ENCODE data around the gene ATP2B2. TPM values are rescaled to one million over a fixed set of nuclear protein-coding genes. Genes with fewer than 3 reads are reported as not detected.
"Not testable (repeated sequence)": the region's sequence is repeated elsewhere in the genome, so short reads cannot be mapped to it uniquely, and the experiment has no call there.

ATP2B2 gene
- total and polyA plus RNA-seq, 2 donors from 2014 or later: 0.19 to 0.22 TPM

DNA sequence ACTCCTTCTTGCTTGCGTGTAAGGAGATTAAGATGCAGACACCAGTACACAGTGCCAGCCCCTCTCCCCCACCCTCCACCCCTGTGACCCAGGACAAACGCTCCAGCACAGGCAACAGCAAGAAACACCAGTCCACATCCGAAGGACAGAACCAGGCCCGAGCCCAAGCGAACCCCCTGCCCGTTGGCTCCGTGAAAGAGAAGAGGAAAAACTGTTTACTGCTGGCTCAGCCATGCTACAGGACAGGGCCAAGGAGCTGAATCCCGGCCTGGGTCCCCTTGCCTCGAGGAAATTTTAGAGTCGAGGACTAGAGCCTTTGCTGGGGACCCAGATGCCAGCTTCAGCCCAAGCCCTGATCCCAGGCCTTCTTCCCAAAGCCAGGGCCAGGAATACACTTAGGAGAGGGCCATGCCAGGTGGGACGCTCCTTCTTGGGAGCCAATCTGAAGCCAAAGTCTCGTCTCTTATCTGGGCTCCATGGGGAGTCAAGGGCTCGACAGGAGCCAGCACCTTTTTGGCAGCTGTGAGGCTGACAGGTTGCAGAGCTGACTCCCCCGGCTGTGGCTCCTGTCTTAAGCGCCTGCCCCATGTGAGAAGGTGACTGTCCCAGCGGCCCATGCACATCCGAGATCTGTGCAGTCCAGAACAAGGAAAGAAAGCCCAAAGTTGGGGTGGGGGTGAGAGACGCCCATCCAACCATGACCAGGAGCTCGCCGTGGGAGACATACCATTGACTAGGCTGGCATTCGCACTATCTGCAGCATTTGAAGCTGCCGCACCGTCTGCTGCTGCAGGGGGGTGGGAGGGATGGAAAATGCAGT, 120.6 kb downstream of the ATP2B2 start:
- Histone ChIP-seq H3K4me1 (ENCODE audit: control insufficient read depth in 2 of 3, insufficient read depth in 2 of 3, low read depth in 1 of 3, low read length in 3 of 3) (no peaks in the 10 kb centered on the region), H3K27ac (ENCODE audit: low read depth in 2 of 2, low read length in 2 of 2) (no peak overlapping the region), H3K9ac (ENCODE audit: low read length in 3 of 3) (no peak overlapping the region), H3K4me3 (ENCODE audit: low read length in 3 of 3) (no peak overlapping the region), H3K36me3 (ENCODE audit: control insufficient read depth in 2 of 3, insufficient read depth in 3 of 3, low read length in 3 of 3) (no peaks in the 10 kb centered on the region), H3K27me3 (ENCODE audit: control insufficient read depth, insufficient read depth, low read length) (no peaks in the 10 kb centered on the region), H3K9me3 (ENCODE audit: control insufficient read depth in 2 of 3, insufficient read depth in 1 of 3, low read length in 3 of 3) (peaks cover 0 to 29% (median 4%) of the 10 kb centered on the region in 3 donors)
- TF ChIP-seq, protein P1, sequence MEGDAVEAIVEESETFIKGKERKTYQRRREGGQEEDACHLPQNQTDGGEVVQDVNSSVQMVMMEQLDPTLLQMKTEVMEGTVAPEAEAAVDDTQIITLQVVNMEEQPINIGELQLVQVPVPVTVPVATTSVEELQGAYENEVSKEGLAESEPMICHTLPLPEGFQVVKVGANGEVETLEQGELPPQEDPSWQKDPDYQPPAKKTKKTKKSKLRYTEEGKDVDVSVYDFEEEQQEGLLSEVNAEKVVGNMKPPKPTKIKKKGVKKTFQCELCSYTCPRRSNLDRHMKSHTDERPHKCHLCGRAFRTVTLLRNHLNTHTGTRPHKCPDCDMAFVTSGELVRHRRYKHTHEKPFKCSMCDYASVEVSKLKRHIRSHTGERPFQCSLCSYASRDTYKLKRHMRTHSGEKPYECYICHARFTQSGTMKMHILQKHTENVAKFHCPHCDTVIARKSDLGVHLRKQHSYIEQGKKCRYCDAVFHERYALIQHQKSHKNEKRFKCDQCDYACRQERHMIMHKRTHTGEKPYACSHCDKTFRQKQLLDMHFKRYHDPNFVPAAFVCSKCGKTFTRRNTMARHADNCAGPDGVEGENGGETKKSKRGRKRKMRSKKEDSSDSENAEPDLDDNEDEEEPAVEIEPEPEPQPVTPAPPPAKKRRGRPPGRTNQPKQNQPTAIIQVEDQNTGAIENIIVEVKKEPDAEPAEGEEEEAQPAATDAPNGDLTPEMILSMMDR (IDR thresholded peaks at IDR 0.05; ENCODE audit: borderline replicate concordance, extremely low read depth, insufficient read depth): no peak
- DNase-seq (peak in 1 of 5 donors; percentile 36), FAIRE-seq (no peak)
- intact Hi-C loops (cut with DNase I): no loop called here

DNA sequence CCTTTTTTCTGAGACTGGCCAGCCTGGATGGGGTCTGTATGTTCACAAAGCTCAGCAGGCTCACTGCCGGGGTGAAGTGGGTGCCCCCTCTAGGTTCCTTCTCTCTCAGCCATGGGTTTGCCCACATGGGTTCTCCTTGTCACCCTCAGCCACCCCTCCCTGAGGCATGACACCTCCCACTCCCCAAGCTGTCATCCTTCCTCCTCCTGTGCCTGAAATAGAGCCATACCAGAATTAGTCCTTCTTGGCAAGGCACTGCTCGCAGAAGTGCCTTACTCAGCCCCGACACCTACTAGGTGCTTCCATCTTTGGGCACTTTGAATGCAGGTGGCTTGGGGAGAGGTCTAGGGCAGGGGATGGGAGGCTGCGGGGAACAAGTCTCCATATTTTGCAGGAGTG, 121.5 kb downstream of the ATP2B2 start:
- H3K36me3 ChIP-seq (ENCODE audit: control insufficient read depth in 2 of 3, insufficient read depth in 3 of 3, low read length in 3 of 3): no peaks in the 10 kb centered on the region
- TF ChIP-seq, protein P1 (IDR thresholded peaks at IDR 0.05; ENCODE audit: borderline replicate concordance, extremely low read depth, insufficient read depth): no peak
- no peaks in the 10 kb centered on the region for H3K27me3 ChIP-seq (ENCODE audit: control insufficient read depth, insufficient read depth, low read length)
- H3K4me1 ChIP-seq (ENCODE audit: control insufficient read depth in 2 of 3, insufficient read depth in 2 of 3, low read depth in 1 of 3, low read length in 3 of 3): no peaks in the 10 kb centered on the region
- H3K4me3 ChIP-seq (ENCODE audit: low read length in 3 of 3): no peak overlapping the region
- intact Hi-C loops (cut with DNase I): no loop called here
- H3K27ac ChIP-seq (ENCODE audit: low read depth in 2 of 2, low read length in 2 of 2): no peak overlapping the region
- no peak for FAIRE-seq
- DNase-seq: no peak
- peaks cover 0 to 24% (median 4%) of the 10 kb centered on the region in 3 donors for H3K9me3 ChIP-seq (ENCODE audit: control insufficient read depth in 2 of 3, insufficient read depth in 1 of 3, low read length in 3 of 3)
- no peak overlapping the region for H3K9ac ChIP-seq (ENCODE audit: low read length in 3 of 3)

DNA sequence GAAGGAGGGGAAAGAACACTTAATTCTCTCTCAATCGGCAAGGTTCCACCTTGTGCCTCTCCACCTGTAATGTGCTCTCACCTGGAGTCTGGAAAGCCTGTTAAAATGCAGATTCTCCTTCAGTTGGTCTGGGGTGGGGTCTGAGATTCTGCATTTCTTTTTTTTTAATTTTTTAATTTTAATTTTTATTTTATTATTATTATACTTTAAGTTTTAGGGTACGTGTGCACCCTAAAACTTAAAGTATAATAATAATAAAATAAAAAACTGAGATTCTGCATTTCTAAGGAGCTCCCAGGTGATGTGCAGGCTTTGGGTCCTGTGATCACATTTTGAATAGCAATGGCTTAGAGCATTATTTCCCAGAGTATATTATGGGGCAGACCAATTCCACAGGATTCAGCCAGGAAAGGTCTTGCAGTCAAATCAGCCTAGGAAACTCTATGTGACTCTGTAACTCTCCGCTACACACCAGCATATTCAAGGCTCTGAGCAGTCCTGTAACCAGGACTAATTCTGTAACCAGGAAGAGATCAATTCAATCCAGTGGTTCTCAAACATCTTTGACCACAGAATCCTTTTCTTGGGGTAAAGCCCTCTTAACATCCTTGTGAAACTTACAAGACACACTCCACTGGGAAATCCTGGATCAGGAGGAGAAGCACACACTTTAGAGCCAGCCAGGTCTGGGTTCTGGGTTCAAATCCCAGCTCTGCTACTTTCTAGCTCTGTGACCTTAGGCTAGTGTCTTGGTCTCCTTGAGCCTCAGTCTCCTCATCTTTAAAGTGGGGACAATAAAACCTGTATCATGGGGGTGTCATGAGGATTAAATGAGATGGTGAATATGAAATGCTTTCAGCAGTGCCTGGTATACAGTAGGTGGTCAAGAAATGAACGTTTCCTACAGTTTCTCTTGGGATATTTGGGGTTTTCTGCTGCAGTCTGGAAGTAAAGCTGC, 122.2 kb downstream of the ATP2B2 start:
- FAIRE-seq (no peak), DNase-seq (no peak)
- TF ChIP-seq, protein P1 (IDR thresholded peaks at IDR 0.05; ENCODE audit: borderline replicate concordance, extremely low read depth, insufficient read depth): no peak
- Histone ChIP-seq H3K4me3 (ENCODE audit: low read length in 3 of 3) (no peak overlapping the region), H3K27ac (ENCODE audit: low read depth in 2 of 2, low read length in 2 of 2) (no peak overlapping the region), H3K4me1 (ENCODE audit: control insufficient read depth in 2 of 3, insufficient read depth in 2 of 3, low read depth in 1 of 3, low read length in 3 of 3) (no peaks in the 10 kb centered on the region), H3K9ac (ENCODE audit: low read length in 3 of 3) (no peak overlapping the region), H3K36me3 (ENCODE audit: control insufficient read depth in 2 of 3, insufficient read depth in 3 of 3, low read length in 3 of 3) (no peaks in the 10 kb centered on the region), H3K9me3 (ENCODE audit: control insufficient read depth in 2 of 3, insufficient read depth in 1 of 3, low read length in 3 of 3) (peaks cover 0 to 17% (median 4%) of the 10 kb centered on the region in 3 donors), H3K27me3 (ENCODE audit: control insufficient read depth, insufficient read depth, low read length) (no peaks in the 10 kb centered on the region)
- intact Hi-C loops (cut with DNase I): no loop called here

DNA sequence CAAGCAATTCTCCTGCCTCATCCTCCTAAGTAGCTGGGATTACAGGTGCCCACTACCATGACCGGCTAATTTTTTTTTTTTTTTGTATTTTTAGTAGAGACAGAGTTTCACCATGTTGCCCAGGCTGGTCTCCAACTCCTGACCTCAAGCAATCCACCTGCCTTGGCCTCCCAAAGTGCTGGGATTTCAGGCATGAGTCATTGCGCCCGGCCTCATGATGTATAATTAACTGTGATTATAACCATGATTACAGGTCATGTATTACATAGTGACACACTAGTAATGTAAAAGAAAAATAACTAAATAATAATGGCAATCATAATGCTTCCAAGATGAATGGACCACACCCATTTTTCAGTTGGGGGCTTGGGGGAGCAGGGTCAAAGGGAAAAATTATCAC, 122.9 kb downstream of the ATP2B2 start:
- H3K9me3 ChIP-seq (ENCODE audit: control insufficient read depth in 2 of 3, insufficient read depth in 1 of 3, low read length in 3 of 3): peaks cover 0 to 10% (median 0%) of the 10 kb centered on the region in 3 donors
- DNase-seq; intact Hi-C loops (cut with DNase I); H3K9ac ChIP-seq (ENCODE audit: low read length in 3 of 3); FAIRE-seq; H3K36me3 ChIP-seq (ENCODE audit: control insufficient read depth in 2 of 3, insufficient read depth in 3 of 3, low read length in 3 of 3); H3K4me3 ChIP-seq (ENCODE audit: low read length in 3 of 3); H3K27ac ChIP-seq (ENCODE audit: low read depth in 2 of 2, low read length in 2 of 2); H3K27me3 ChIP-seq (ENCODE audit: control insufficient read depth, insufficient read depth, low read length); H3K4me1 ChIP-seq (ENCODE audit: control insufficient read depth in 2 of 3, insufficient read depth in 2 of 3, low read depth in 1 of 3, low read length in 3 of 3): not testable (repeated sequence)

All from kidney (tissue), 14 donors.